Measurements from ENCODE around the gene SIAH1. TPM values are rescaled to one million over a fixed set of nuclear protein-coding genes. Genes with fewer than 3 reads are reported as not detected.

Gene SIAH1
- total and polyA plus RNA-seq, 8 donors, result 18.9 to 60.3 (median 54.6) TPM

- H3K36me3 ChIP-seq, result peaks cover 0 to 63% of the 10 kb centered on the region in 2 donors
- no peak overlapping the region for H3K4me3 ChIP-seq
- H3K27ac ChIP-seq, result no peak overlapping the region
- TF ChIP-seq CTCF (IDR thresholded peaks at IDR 0.05), result no peak
- H3K27me3 ChIP-seq, result no peaks in the 10 kb centered on the region
- peaks cover 0 to 49% of the 10 kb centered on the region in 2 donors for H3K9me3 ChIP-seq
- no peaks in the 10 kb centered on the region for H3K4me1 ChIP-seq
- ATAC-seq, result no peak
- DNase-seq, result no peak
- intact Hi-C loops (cut with DNase I), result no loop called here
Measured at GRCh38 chr16:48310908-48311641, 74.1 kb downstream of the SIAH1 start.

Other genes starting within 250 kb of the SIAH1 start
- not detected for gene ABCC12, start 229.4 kb downstream of the SIAH1 start, total RNA-seq
- gene ABCC12, start 229.4 kb downstream of the SIAH1 start, polyA plus RNA-seq (ENCODE audit: insufficient read length in 6 of 6), result under 1 TPM; 0.06 to 0.26 (median 0.18) TPM
- 10 to 100 TPM; 63.2 to 64.8 TPM for gene LONP2, start 141.1 kb downstream of the SIAH1 start, total RNA-seq
- 10 to 100 TPM; 72.2 to 89.2 (median 77.4) TPM for gene LONP2, start 141.1 kb downstream of the SIAH1 start, polyA plus RNA-seq (ENCODE audit: insufficient read length in 6 of 6)
- gene ABCC11, start 137.9 kb downstream of the SIAH1 start, total RNA-seq, result under 1 TPM in 1 of 2 donors, not detected in 1; 0.05 TPM
- gene ABCC11, start 137.9 kb downstream of the SIAH1 start, polyA plus RNA-seq (ENCODE audit: insufficient read length in 6 of 6), result under 1 TPM; 0.11 to 0.35 (median 0.19) TPM
- gene N4BP1, start 224.8 kb upstream of the SIAH1 start, total RNA-seq, result 10 to 100 TPM; 41.0 to 54.6 TPM
- gene N4BP1, start 224.8 kb upstream of the SIAH1 start, polyA plus RNA-seq (ENCODE audit: insufficient read length in 6 of 6), result 10 to 100 TPM; 50.2 to 61.2 (median 53.3) TPM